ENCODE results near the gene C1QTNF12.

Gene C1QTNF12

GRCh38 chr1:1210726-1211540 is 35.6 kb downstream of the C1QTNF12 start:
- DNase-seq, result no peak

- DNase-seq, result peak; percentile 2
These were observed 37.6 kb downstream of the C1QTNF12 start for GRCh38 chr1:1208713-1209433.

- no peak for DNase-seq
These were observed 39.0 kb downstream of the C1QTNF12 start for GRCh38 chr1:1207571-1207892.

GRCh38 chr1:1206966-1207531 is 39.5 kb downstream of the C1QTNF12 start:
- no peak for DNase-seq

GRCh38 chr1:1206376-1206965 is 40.1 kb downstream of the C1QTNF12 start, which contains the start of gene TNFRSF18:
Gene TNFRSF18, minus strand, starts transcription at chr1:1206592. Its CDS starts 21 bp downstream, at chr1:1206571.
- peak; percentile 34 for DNase-seq

GRCh38 chr1:1205769-1206375 is 40.6 kb downstream of the C1QTNF12 start:
- no peak for DNase-seq

GRCh38 chr1:1204998-1205768 is 41.3 kb downstream of the C1QTNF12 start:
- no peak for DNase-seq

GRCh38 chr1:1204425-1204920 is 42.0 kb downstream of the C1QTNF12 start:
- DNase-seq, result no peak

GRCh38 chr1:1203561-1204424 is 42.7 kb downstream of the C1QTNF12 start:
- DNase-seq, result no peak

- no peak for DNase-seq
These were observed 43.5 kb downstream of the C1QTNF12 start for GRCh38 chr1:1202831-1203560.

GRCh38 chr1:1200876-1201810 is 45.4 kb downstream of the C1QTNF12 start:
- DNase-seq, result peak; percentile 47

- no peak for DNase-seq
These were observed 46.3 kb downstream of the C1QTNF12 start for GRCh38 chr1:1199961-1200875.

GRCh38 chr1:1199141-1199960 is 47.2 kb downstream of the C1QTNF12 start:
- DNase-seq, result no peak

- DNase-seq, result no peak
These were observed 47.9 kb downstream of the C1QTNF12 start for GRCh38 chr1:1198423-1199140.

GRCh38 chr1:1197551-1198422 is 48.7 kb downstream of the C1QTNF12 start:
- no peak for DNase-seq

- no peak for DNase-seq
These were observed 49.4 kb downstream of the C1QTNF12 start for GRCh38 chr1:1197188-1197500.

All from eye (tissue), 1 donor.